NCI-H1105 (cell line): ENCODE results near the gene DRAM2.
"Not testable (repeated sequence)": the region's sequence is repeated elsewhere in the genome, so short reads cannot be mapped to it uniquely, and the experiment has no call there.

Experiments
- DNase-seq: peaks from one replicate; lab custom pipeline; 2025; lab: John Stamatoyannopoulos, UW

The DRAM2 gene

DNA sequence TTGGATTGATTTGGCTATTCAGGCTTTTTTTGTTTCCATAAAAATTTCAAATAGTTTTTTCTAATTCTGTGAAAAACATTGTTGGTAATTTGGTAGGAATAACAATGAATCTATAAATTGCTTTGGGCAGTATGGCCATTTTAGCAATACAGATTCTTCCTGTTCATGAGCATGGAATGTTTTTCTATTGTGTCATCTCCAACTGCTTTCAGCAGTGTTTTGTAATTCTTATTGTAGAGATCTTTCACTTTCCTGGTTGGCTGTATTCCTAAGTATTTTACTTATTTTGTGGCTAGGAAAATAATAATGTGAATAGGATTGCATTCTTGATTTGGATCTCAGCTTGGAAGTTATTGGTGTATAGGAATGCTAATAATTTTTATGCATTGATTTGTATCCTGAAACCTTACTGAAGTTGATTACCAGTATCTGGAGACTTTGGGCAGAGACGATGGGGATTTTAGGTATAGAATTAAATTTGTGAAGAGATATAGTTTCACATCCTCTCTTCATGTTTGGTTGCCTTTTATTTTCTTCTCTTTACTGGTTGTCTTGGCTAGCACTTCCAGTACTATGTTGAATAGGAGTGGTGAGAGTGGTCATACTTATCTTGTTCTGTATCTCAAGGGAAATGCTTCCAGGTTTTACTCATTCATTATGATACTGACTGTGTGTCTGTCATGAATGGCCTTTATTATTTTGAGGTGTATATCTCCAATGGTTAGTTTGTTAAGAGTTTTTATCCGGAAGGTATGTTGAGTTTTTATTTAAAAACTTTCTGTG lies 57.3 kb downstream of the DRAM2 start:
- DNase-seq: no peak

DNA sequence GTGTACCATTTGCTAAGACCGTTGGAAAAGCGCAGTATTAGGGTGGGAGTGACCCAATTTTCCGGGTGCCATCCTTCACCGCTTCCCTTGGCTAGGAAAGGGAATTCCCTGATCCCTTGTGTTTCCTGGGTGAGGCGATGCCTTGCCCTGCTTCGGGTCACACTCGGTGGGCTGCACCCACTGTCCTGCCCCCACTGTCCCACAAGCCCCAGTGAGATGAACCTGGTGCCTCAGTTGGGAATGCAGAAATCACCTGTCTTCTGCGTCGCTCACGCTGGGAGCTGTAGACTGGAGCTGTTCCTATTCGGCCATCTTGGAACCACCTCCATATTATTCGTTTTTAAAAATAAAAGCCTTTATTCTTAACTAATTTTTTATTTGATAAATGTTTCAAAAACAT lies 60.6 kb downstream of the DRAM2 start:
- not testable (repeated sequence) for DNase-seq

- DNase-seq: not testable (repeated sequence)
Measured at GRCh38 chr1:111077312-111077711, 62.6 kb downstream of the DRAM2 start.
